HepG2 (cell line): Measurements from ENCODE around the gene PFKFB2. TPM values are rescaled to one million over a fixed set of nuclear protein-coding genes. Genes with fewer than 3 reads are reported as not detected.

ENCODE experiments used
- ATAC-seq: fragments of 200-7000 bp; cut with Tn5 transposase; 3 replicates; pipeline ENCODE4 v1.9.1; 2020; ENCODE audit warnings: mild to moderate bottlenecking, moderate library complexity
- BruUV-seq: library from RNA; stranded (reverse); fragments of 400-500 nt; replicated peaks from 2 replicates; lab custom pipeline; 2021; lab: Mats Ljungman, UMichigan
- CTCF ChIA-PET: fragments of 300-600 bp; formaldehyde crosslinking; extraction: SDS; loops from one replicate; lab custom pipeline; 2021; ENCODE audit warnings: low total read pairs, inconsistent platforms, low intra/inter-chr PET ratio; lab: Yijun Ruan, JAX
- POLR2A ChIA-PET: fragments of 350-600 bp; sonication (Branson Sonifier 250); formaldehyde crosslinking; loops from one replicate; lab custom pipeline; 2020; ENCODE audit warnings: antibody characterized with exemption, inconsistent platforms; lab: Yijun Ruan, JAX
- DNase-seq: peaks from one replicate; pipeline ENCODE4 v3.0.0-alpha.2; 2015; ENCODE audit warnings: low spot score
- FAIRE-seq: peaks from 3 replicates; lab custom pipeline; 2011; peaks lifted over from hg19 to GRCh38; lab: Jason Lieb, UNC
- H2AFZ ChIP-seq: one replicate; pipeline ENCODE4 v1.6.1; 2011; ENCODE audit warnings: low read length, inconsistent platforms
- H3K27ac ChIP-seq: fragments of 300-600 bp; 3 replicates; pipeline ENCODE4 v1.8.0; 2011; ENCODE audit warnings: mixed run types, mild to moderate bottlenecking, mixed read lengths, low read length, inconsistent platforms; ENCODE audit not compliant: insufficient read depth; ENCODE audit errors: extremely low read length
- H3K27me3 ChIP-seq, 2 experiments: fragments of 200-600 bp in 1 of 2; 2 replicates in 1 of 2; 3 replicates in 1 of 2; pipeline versions ENCODE4 v1.6.0 to v1.8.0; 2011; ENCODE audit warnings: low read length in 2 of 2, mild to moderate bottlenecking in 2 of 2, moderate library complexity in 2 of 2, inconsistent platforms in 1 of 2; ENCODE audit not compliant: insufficient read depth in 2 of 2, control insufficient read depth in 1 of 2
- H3K36me3 ChIP-seq, 2 experiments: fragments of 200-600 bp in 1 of 2; replicated peaks in 1 of 2; 2 replicates in 1 of 2; 3 replicates in 1 of 2; pipeline versions ENCODE4 v1.5.1 to v1.8.0; 2011; ENCODE audit warnings: low read length in 2 of 2, inconsistent platforms in 1 of 2; ENCODE audit not compliant: insufficient read depth in 2 of 2, control insufficient read depth in 1 of 2
- H3K4me1 ChIP-seq: 2 replicates; pipeline ENCODE4 v1.5.1; 2012; ENCODE audit warnings: low read length, inconsistent platforms; ENCODE audit not compliant: insufficient read depth
- H3K4me2 ChIP-seq: 2 replicates; pipeline ENCODE4 v1.6.0; 2011; ENCODE audit warnings: low read depth, low read length, inconsistent platforms
- H3K4me3 ChIP-seq, 3 experiments: fragments of 200-600 bp in 1 of 3; sonication (generic), shearing (Covaris generic) in 1 of 3; replicated peaks in 1 of 3; 2 replicates each; pipeline ENCODE4 v1.5.1; 2011 to 2016; ENCODE audit warnings: low read length in 3 of 3, inconsistent platforms in 2 of 3, low read depth in 2 of 3, mild to moderate bottlenecking in 2 of 3, control low read depth in 1 of 3, mixed read lengths in 1 of 3; ENCODE audit not compliant: insufficient read depth in 1 of 3
- H3K79me2 ChIP-seq: one replicate; pipeline ENCODE4 v1.6.1; 2011; ENCODE audit warnings: low read length, inconsistent platforms; ENCODE audit not compliant: insufficient read depth
- H3K9ac ChIP-seq: 2 replicates; pipeline ENCODE4 v1.6.0; 2011; ENCODE audit warnings: mild to moderate bottlenecking, low read depth, low read length, inconsistent platforms; ENCODE audit not compliant: insufficient read depth
- H3K9me3 ChIP-seq: 2 replicates; pipeline ENCODE4 v1.5.1; 2012; ENCODE audit warnings: mild to moderate bottlenecking, low read length
- H4K20me1 ChIP-seq: 2 replicates; pipeline ENCODE4 v1.6.0; 2011; ENCODE audit warnings: inconsistent platforms, mild to moderate bottlenecking, low read length, moderate library complexity; ENCODE audit not compliant: insufficient read depth
- ARNT ChIP-seq: fragments of 450-650 bp; IDR thresholded peaks from 2 replicates; pipeline ENCODE4 v1.6.1; 2017
- BCL3 ChIP-seq: sonication (generic); formaldehyde crosslinking; IDR thresholded peaks from 2 replicates; pipeline ENCODE4 v1.5.1; 2020; ENCODE audit warnings: mild to moderate bottlenecking, missing genetic modification reagents, moderate library complexity
- FOSL2 ChIP-seq: sonication (generic); formaldehyde crosslinking; IDR thresholded peaks from 2 replicates; pipeline ENCODE4 v1.4.0; 2020; ENCODE audit warnings: missing genetic modification reagents
- GPN1 ChIP-seq: sonication (generic); formaldehyde crosslinking; IDR thresholded peaks from 2 replicates; pipeline ENCODE4 v1.5.1; 2020; ENCODE audit warnings: missing genetic modification reagents, borderline replicate concordance
- HMG20A ChIP-seq: IDR thresholded peaks from 2 replicates; pipeline ENCODE4 v1.6.1; 2016; ENCODE audit warnings: borderline replicate concordance
- NCOA2 ChIP-seq: sonication (generic); formaldehyde crosslinking; IDR thresholded peaks from 2 replicates; pipeline ENCODE4 v1.8.0; 2022; ENCODE audit warnings: inconsistent platforms
- NFIC ChIP-seq: IDR thresholded peaks from 2 replicates; pipeline ENCODE4 v1.6.1; 2012; ENCODE audit warnings: mild to moderate bottlenecking, low read length, inconsistent platforms
- NKX3-1 ChIP-seq: sonication (generic); formaldehyde crosslinking; IDR thresholded peaks from 2 replicates; pipeline ENCODE4 v1.5.0; 2020; ENCODE audit warnings: missing genetic modification reagents
- WGBS: methylation state at CpG from one replicate; pipeline ENCODE4 v1.1.6; 2017; ENCODE audit warnings: low lambda C conversion rate; 5-methylcytosine and 5-hydroxymethylcytosine counted together
- in situ Hi-C: cut with HindIII; loops from 2 replicates; pipeline ENCODE4 v1.10.0; 2017; ENCODE audit warnings: low pct_unique_long_range_greater_than_20kb; ENCODE audit not compliant: extremely low pct_ligation_motif_present
- intact Hi-C: fragments of 100-400 bp; cut with micrococcal nuclease; formaldehyde crosslinking; loops from one replicate; pipeline ENCODE4 v1.10.0; 2022; ENCODE audit not compliant: unreplicated experiment
- polyA plus RNA-seq, 8 experiments: library from polyadenylated mRNA; depleted of rRNA in 3 of 8; stranded (reverse) in 7 of 8; unstranded in 1 of 8; fragments of >200 nt; fragmentation: Illumina TruSeq in 4 of 8; extraction: Trizol in 4 of 8; gene quantifications; 2 replicates each; pipeline versions ENCODE4 v1.2.1 to v1.2.3, GENCODE V29; 2011 to 2016; ENCODE audit warnings: low read depth in 4 of 8, missing spikeins in 1 of 8, mixed read lengths in 1 of 8; ENCODE audit not compliant: insufficient read depth in 1 of 8
- total RNA-seq, 5 experiments: library from RNA; depleted of rRNA; stranded (reverse); fragments of >200 nt; fragmentation: Illumina TruSeq; extraction: Trizol; gene quantifications; 2 replicates each; pipeline ENCODE4 v1.2.3, GENCODE V29; 2016; ENCODE audit warnings: low read depth in 1 of 5
- TF ChIP-seq, protein P1 (sequence below): IDR thresholded peaks from 2 replicates; pipeline ENCODE4 v1.4.0; 2020; ENCODE audit warnings: mild to moderate bottlenecking, missing genetic modification reagents
- TF ChIP-seq, protein P2 (sequence below): sonication (generic); formaldehyde crosslinking; conservative IDR thresholded peaks from 2 replicates; pipeline ENCODE4 v1.8.0; 2022; ENCODE audit warnings: mild to moderate bottlenecking, moderate library complexity, missing genetic modification reagents

The PFKFB2 gene
- total and polyA plus RNA-seq, 2 of the 13 experiments (the other 11 are each of a cell fraction or from before 2014, with no cell fraction given), result 4.6 to 10.6 TPM

GRCh38 chr1:207006914-207007313 lies 46.2 kb upstream of the PFKFB2 start:
- no peaks in the 10 kb centered on the region for H3K27me3 ChIP-seq

GRCh38 chr1:207007352-207008033 lies 45.6 kb upstream of the PFKFB2 start:
- H3K9ac ChIP-seq, result 0 out of 2 replicates have a peak overlapping the region, but pooled peaks have one; percentile 24
- ChIA-PET POLR2A (interaction anchor here (1.1 kb wide), 1 partner anchor 45 kb away, joined by 3 read pairs; the partner anchor contains the start of gene PFKFB2), CTCF (no interaction called here)
- H4K20me1 ChIP-seq, result no peaks in the 10 kb centered on the region
- intact Hi-C loops, result no loop called here
- no peak overlapping the region for H2AFZ ChIP-seq
- H3K4me2 ChIP-seq, result peak overlapping the region; percentile 57
- peak; percentile 77 for ATAC-seq
- peak overlapping the region; percentile 71 for H3K27ac ChIP-seq
- H3K9me3 ChIP-seq, result no peaks in the 10 kb centered on the region
- H3K4me1 ChIP-seq, result peaks cover 86% of the 10 kb centered on the region
- DNase-seq, result peak; percentile 94
- in situ Hi-C loops, result no loop called here
- WGBS, result 28% methylated on average over 5 of the region's 5 CpGs
- H3K36me3 ChIP-seq, result no peaks in the 10 kb centered on the region
- no peaks in the 10 kb centered on the region for H3K79me2 ChIP-seq
- H3K4me3 ChIP-seq, result no peak overlapping the region; a peak in 1 of 6 replicates
- H3K27me3 ChIP-seq, result no peaks in the 10 kb centered on the region
- FAIRE-seq, result peak; percentile 49
- no TSS peak for BruUV-seq
- TF ChIP-seq, protein P1, sequence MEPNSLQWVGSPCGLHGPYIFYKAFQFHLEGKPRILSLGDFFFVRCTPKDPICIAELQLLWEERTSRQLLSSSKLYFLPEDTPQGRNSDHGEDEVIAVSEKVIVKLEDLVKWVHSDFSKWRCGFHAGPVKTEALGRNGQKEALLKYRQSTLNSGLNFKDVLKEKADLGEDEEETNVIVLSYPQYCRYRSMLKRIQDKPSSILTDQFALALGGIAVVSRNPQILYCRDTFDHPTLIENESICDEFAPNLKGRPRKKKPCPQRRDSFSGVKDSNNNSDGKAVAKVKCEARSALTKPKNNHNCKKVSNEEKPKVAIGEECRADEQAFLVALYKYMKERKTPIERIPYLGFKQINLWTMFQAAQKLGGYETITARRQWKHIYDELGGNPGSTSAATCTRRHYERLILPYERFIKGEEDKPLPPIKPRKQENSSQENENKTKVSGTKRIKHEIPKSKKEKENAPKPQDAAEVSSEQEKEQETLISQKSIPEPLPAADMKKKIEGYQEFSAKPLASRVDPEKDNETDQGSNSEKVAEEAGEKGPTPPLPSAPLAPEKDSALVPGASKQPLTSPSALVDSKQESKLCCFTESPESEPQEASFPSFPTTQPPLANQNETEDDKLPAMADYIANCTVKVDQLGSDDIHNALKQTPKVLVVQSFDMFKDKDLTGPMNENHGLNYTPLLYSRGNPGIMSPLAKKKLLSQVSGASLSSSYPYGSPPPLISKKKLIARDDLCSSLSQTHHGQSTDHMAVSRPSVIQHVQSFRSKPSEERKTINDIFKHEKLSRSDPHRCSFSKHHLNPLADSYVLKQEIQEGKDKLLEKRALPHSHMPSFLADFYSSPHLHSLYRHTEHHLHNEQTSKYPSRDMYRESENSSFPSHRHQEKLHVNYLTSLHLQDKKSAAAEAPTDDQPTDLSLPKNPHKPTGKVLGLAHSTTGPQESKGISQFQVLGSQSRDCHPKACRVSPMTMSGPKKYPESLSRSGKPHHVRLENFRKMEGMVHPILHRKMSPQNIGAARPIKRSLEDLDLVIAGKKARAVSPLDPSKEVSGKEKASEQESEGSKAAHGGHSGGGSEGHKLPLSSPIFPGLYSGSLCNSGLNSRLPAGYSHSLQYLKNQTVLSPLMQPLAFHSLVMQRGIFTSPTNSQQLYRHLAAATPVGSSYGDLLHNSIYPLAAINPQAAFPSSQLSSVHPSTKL (CRISPR knock-in tag), result peak; percentile 64
- TF ChIP-seq, protein P2, sequence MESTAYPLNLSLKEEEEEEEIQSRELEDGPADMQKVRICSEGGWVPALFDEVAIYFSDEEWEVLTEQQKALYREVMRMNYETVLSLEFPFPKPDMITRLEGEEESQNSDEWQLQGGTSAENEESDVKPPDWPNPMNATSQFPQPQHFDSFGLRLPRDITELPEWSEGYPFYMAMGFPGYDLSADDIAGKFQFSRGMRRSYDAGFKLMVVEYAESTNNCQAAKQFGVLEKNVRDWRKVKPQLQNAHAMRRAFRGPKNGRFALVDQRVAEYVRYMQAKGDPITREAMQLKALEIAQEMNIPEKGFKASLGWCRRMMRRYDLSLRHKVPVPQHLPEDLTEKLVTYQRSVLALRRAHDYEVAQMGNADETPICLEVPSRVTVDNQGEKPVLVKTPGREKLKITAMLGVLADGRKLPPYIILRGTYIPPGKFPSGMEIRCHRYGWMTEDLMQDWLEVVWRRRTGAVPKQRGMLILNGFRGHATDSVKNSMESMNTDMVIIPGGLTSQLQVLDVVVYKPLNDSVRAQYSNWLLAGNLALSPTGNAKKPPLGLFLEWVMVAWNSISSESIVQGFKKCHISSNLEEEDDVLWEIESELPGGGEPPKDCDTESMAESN (CRISPR knock-in tag), result no peak
- TF ChIP-seq FOSL2 (CRISPR knock-in tag) (peak; percentile 11; the same call in 1 of the 2 replicates), HMG20A (peak; percentile 51; the same call in 1 of the 2 replicates), BCL3 (CRISPR knock-in tag) (no peak), NCOA2 (peak; percentile 62; the same call in 1 of the 2 replicates), GPN1 (CRISPR knock-in tag) (no peak), NKX3-1 (no peak)

More at GRCh38 chr1:207006914-207007313, 46.2 kb upstream of the PFKFB2 start:
- Histone ChIP-seq H3K4me2 (peak overlapping the region; percentile 57), H4K20me1 (no peaks in the 10 kb centered on the region), H3K4me3 (no peak overlapping the region; a peak in 1 of 6 replicates), H3K9ac (0 out of 2 replicates have a peak overlapping the region, but pooled peaks have one; percentile 24), H3K36me3 (no peaks in the 10 kb centered on the region), H3K9me3 (no peaks in the 10 kb centered on the region), H3K27ac (peak overlapping the region; percentile 47), H3K79me2 (no peaks in the 10 kb centered on the region), H2AFZ (no peak overlapping the region), H3K4me1 (peaks cover 89% of the 10 kb centered on the region)
- ATAC-seq, result peak; percentile 27; the same call in 2 of the 3 replicates
- in situ Hi-C loops, result no loop called here
- no peak for FAIRE-seq
- TF ChIP-seq ARNT, result no peak
- 0 out of 2 replicates have a peak, but pooled peaks have one; percentile 3 for TF ChIP-seq NFIC
- CTCF ChIA-PET, result no interaction called here
- no peak for DNase-seq
- 30% methylated on average over 3 of the region's 3 CpGs for WGBS
- POLR2A ChIA-PET, result interaction anchor here (1.1 kb wide), 1 partner anchor 46 kb away, joined by 3 read pairs; the partner anchor contains the start of gene PFKFB2
- intact Hi-C loops, result no loop called here
- BruUV-seq, result no TSS peak
